ENCODE measurements around the gene YPEL1.

Gene YPEL1

GRCh38 chr22:21657360-21658032 is 78.1 kb downstream of the YPEL1 start:
- peak overlapping the region; percentile 41 for H3K4me3 ChIP-seq (ENCODE audit: control insufficient read depth, low read depth, low read length)
- no peak for DNase-seq (ENCODE audit: low read depth)
- TF ChIP-seq CTCF (conservative IDR thresholded peaks at IDR 0.05; ENCODE audit: control insufficient read depth, insufficient read depth, low read depth, low read length) = no peak

- no peak for DNase-seq (ENCODE audit: low read depth)
- TF ChIP-seq CTCF (conservative IDR thresholded peaks at IDR 0.05; ENCODE audit: control insufficient read depth, insufficient read depth, low read depth, low read length) = no peak
- H3K4me3 ChIP-seq (ENCODE audit: control insufficient read depth, low read depth, low read length) = peak overlapping the region; percentile 20
These were observed 78.6 kb downstream of the YPEL1 start for GRCh38 chr22:21657020-21657359.

GRCh38 chr22:21652547-21653545 is 82.7 kb downstream of the YPEL1 start:
- TF ChIP-seq CTCF (conservative IDR thresholded peaks at IDR 0.05; ENCODE audit: control insufficient read depth, insufficient read depth, low read depth, low read length) = no peak
- H3K4me3 ChIP-seq (ENCODE audit: control insufficient read depth, low read depth, low read length) = peak overlapping the region; percentile 77
- no peak for DNase-seq (ENCODE audit: low read depth)

- DNase-seq (ENCODE audit: low read depth) = peak; percentile 79
- H3K4me3 ChIP-seq (ENCODE audit: control insufficient read depth, low read depth, low read length) = peak overlapping the region; percentile 77
- no peak for TF ChIP-seq CTCF (conservative IDR thresholded peaks at IDR 0.05; ENCODE audit: control insufficient read depth, insufficient read depth, low read depth, low read length)
These were observed 83.5 kb downstream of the YPEL1 start for GRCh38 chr22:21652010-21652546.

GRCh38 chr22:21651521-21652009 is 84.0 kb downstream of the YPEL1 start:
- peak overlapping the region; percentile 77 for H3K4me3 ChIP-seq (ENCODE audit: control insufficient read depth, low read depth, low read length)
- no peak for TF ChIP-seq CTCF (conservative IDR thresholded peaks at IDR 0.05; ENCODE audit: control insufficient read depth, insufficient read depth, low read depth, low read length)
- DNase-seq (ENCODE audit: low read depth) = no peak

- TF ChIP-seq CTCF (conservative IDR thresholded peaks at IDR 0.05; ENCODE audit: control insufficient read depth, insufficient read depth, low read depth, low read length) = no peak
- DNase-seq (ENCODE audit: low read depth) = no peak
- H3K4me3 ChIP-seq (ENCODE audit: control insufficient read depth, low read depth, low read length) = peak overlapping the region; percentile 77
These were observed 84.6 kb downstream of the YPEL1 start for GRCh38 chr22:21650823-21651520.

Measured in fibroblast of mammary gland (primary cell).